Ovary (tissue), 3 donors: Measurements from ENCODE around the gene AGMAT.

Source experiments
- CTCF ChIP-seq, 3 donors: fragments of 450-650 bp in 2 of 3; fragments of 200-600 bp in 1 of 3; IDR thresholded peaks; one replicate each; pipeline versions ENCODE4 v1.5.1 to v1.8.0; 2016 to 2022; ENCODE audit warnings: antibody characterized with exemption in 3 of 3, mild to moderate bottlenecking in 1 of 3
- POLR2A ChIP-seq: fragments of 450-650 bp; IDR thresholded peaks from one replicate; pipeline ENCODE4 v1.6.1; 2017; ENCODE audit warnings: antibody characterized with exemption, mild to moderate bottlenecking, moderate library complexity
- donor health status: DM: no; HTN: no; CAD: no.

DNA sequence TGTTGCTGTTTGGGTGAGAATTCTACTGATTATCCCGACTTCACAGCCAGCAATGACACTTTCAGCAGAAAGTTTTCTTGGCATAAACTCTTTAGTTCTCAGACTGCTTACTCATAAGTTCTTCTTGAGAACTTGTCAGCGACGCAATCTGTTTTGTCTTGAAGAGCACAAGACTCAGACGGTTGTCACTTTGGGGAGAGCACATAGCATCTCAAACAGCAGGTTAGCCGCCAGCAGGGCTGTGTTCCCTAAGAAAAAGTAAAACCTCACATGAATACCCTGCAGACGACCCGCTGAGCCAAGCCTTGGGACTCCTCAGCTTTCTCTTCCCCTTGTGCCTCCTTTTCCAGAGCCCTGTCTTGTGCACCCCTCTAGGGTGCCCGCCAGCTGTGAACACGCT, 11.4 kb downstream of the AGMAT start:
- TF ChIP-seq CTCF (IDR thresholded peaks at IDR 0.05) (no peak), POLR2A (no peak)
